ENCODE data around the gene TTC27.
"Not testable (repeated sequence)": the region's sequence is repeated elsewhere in the genome, so short reads cannot be mapped to it uniquely, and the experiment has no call there.

Gene TTC27

DNA sequence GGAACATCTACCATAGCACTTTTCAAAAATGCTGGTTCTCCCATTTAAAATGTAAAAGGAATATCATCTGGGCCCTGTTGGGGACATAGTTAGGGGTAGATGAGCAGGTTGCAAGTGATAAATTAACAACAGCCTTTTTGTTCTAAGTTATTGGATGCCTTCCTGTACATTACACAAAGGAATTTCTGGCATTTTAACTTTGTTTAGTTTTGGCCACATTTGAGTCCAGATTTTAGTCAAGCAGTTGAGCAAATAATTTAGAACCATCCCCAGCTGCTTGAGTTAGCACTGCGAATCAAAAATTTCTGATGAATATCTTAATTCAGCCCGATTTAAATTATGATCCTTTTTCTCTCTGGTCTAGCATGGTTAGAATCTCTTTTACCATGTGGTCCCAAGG is 124.4 kb downstream of the TTC27 start:
- H3K4me3 ChIP-seq (ENCODE audit: low read length), result no peak overlapping the region
- no peak for TF ChIP-seq CTCF (conservative IDR thresholded peaks at IDR 0.05; ENCODE audit: low read depth, low read length)
- DNase-seq (ENCODE audit: low read depth), result no peak

DNA sequence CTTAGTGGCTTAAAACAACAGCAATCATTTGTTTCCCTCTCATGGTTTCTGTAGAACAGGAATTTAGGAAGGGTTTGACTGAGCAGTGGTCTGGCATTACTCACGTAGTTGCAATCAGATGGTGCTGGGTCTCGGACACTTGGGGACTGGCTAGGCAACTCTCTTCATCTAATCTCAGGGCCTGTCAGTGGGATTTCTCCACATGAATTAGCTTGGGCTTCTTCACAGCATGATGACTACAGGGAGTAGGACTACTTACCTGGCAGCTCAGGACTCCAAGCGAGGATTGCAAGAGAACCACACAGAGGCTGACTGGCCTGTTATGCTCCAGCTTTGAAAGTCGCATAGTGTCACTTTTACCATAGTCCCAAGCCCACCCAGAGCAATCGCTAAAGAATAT is 125.1 kb downstream of the TTC27 start:
- no peak for TF ChIP-seq CTCF (conservative IDR thresholded peaks at IDR 0.05; ENCODE audit: low read depth, low read length)
- H3K4me3 ChIP-seq (ENCODE audit: low read length), result no peak overlapping the region
- DNase-seq (ENCODE audit: low read depth), result no peak

GRCh38 chr2:32754676-32755075 is 126.8 kb downstream of the TTC27 start:
- not testable (repeated sequence) for DNase-seq (ENCODE audit: low read depth); H3K4me3 ChIP-seq (ENCODE audit: low read length)

- H3K4me3 ChIP-seq (ENCODE audit: low read length), result no peak overlapping the region
- no peak for DNase-seq (ENCODE audit: low read depth)
- TF ChIP-seq CTCF (conservative IDR thresholded peaks at IDR 0.05; ENCODE audit: low read depth, low read length), result no peak
Observed at GRCh38 chr2:32755666-32756065, 127.8 kb downstream of the TTC27 start.

GRCh38 chr2:32756074-32756727 is 128.4 kb downstream of the TTC27 start:
- H3K4me3 ChIP-seq (ENCODE audit: low read length), result no peak overlapping the region
- no peak for DNase-seq (ENCODE audit: low read depth)
- no peak for TF ChIP-seq CTCF (conservative IDR thresholded peaks at IDR 0.05; ENCODE audit: low read depth, low read length)

- no peak for TF ChIP-seq CTCF (conservative IDR thresholded peaks at IDR 0.05; ENCODE audit: low read depth, low read length)
- no peak for DNase-seq (ENCODE audit: low read depth)
- no peak overlapping the region for H3K4me3 ChIP-seq (ENCODE audit: low read length)
Observed at GRCh38 chr2:32758232-32758631, 130.4 kb downstream of the TTC27 start.

- DNase-seq (ENCODE audit: low read depth), result no peak
- H3K4me3 ChIP-seq (ENCODE audit: low read length), result no peak overlapping the region
- TF ChIP-seq CTCF (conservative IDR thresholded peaks at IDR 0.05; ENCODE audit: low read depth, low read length), result no peak
Observed at GRCh38 chr2:32760628-32761027, 132.8 kb downstream of the TTC27 start.
